ENCODE data around the gene MORN3.

DNA sequence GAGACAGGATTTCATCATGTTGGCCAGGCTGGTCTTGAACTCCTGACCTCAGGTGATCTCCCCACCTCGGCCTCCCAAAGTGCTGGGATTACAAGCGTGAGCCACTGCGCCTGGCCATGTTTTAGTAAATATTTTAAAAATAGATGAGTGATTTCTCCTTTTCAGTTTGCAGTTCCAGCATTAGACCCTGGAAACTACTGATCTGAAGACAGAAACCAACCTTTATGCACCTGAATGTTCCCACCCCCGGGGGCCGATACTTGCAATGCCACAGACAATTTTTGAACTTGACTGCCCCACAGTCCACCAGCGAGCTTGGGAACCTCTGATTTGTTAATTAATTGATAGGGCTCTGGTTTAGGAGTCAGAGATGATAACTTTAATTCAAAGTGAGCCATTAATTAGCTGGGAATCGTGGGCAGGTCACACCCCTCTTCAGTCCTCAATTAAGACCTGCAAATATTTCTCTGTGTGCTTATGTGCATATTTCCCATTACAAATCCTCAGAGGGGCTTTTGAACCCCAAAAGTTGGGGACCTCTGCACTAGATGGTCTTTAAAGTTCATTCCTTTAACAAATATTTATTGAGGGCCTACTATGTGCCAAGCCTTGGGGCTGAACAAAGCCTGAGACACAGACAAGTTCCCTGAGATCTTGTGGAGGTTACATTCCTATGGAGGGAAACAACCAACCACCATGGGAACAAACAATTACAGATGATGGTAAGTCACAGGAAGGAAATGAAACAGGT, 39.0 kb upstream of the MORN3 start:
- TF ChIP-seq EP300 (IDR thresholded peaks at IDR 0.05) (no peak), POLR2AphosphoS5 (IDR thresholded peaks at IDR 0.05) (no peak)
- TF ChIP-seq, protein P1, sequence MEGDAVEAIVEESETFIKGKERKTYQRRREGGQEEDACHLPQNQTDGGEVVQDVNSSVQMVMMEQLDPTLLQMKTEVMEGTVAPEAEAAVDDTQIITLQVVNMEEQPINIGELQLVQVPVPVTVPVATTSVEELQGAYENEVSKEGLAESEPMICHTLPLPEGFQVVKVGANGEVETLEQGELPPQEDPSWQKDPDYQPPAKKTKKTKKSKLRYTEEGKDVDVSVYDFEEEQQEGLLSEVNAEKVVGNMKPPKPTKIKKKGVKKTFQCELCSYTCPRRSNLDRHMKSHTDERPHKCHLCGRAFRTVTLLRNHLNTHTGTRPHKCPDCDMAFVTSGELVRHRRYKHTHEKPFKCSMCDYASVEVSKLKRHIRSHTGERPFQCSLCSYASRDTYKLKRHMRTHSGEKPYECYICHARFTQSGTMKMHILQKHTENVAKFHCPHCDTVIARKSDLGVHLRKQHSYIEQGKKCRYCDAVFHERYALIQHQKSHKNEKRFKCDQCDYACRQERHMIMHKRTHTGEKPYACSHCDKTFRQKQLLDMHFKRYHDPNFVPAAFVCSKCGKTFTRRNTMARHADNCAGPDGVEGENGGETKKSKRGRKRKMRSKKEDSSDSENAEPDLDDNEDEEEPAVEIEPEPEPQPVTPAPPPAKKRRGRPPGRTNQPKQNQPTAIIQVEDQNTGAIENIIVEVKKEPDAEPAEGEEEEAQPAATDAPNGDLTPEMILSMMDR (IDR thresholded peaks at IDR 0.05): no peak

All from upper lobe of left lung (tissue), 4 donors.